ENCODE measurements around the gene ZNF440.

- TF ChIP-seq CTCF (IDR thresholded peaks at IDR 0.05 in 2 of 3, conservative IDR thresholded peaks at IDR 0.05 in 1 of 3; ENCODE audit: borderline replicate concordance in 1 of 3, insufficient read depth in 1 of 3, low read depth in 2 of 3, low read length in 2 of 3), result no peak
- no peak for TF ChIP-seq ZNF274 (IDR thresholded peaks at IDR 0.05; ENCODE audit: low read depth, low read length)
- TF ChIP-seq EZH2 (IDR thresholded peaks at IDR 0.05), result no peak
- no peak for TF ChIP-seq MAX (IDR thresholded peaks at IDR 0.05)
- no peak for TF ChIP-seq POLR2A (IDR thresholded peaks at IDR 0.05; ENCODE audit: borderline replicate concordance, extremely low read depth, insufficient read depth, insufficient read length)
- no peak for TF ChIP-seq SIN3A (IDR thresholded peaks at IDR 0.05; ENCODE audit: low read depth)
- TF ChIP-seq CBX3 (IDR thresholded peaks at IDR 0.05; ENCODE audit: low read depth), result no peak
- TF ChIP-seq JUND (IDR thresholded peaks at IDR 0.05), result no peak
- TF ChIP-seq EZH2phosphoT487 (IDR thresholded peaks at IDR 0.05; ENCODE audit: borderline replicate concordance), result no peak
- no peak for TF ChIP-seq ZFX (IDR thresholded peaks at IDR 0.05)
- no peak for TF ChIP-seq CEBPB (IDR thresholded peaks at IDR 0.05; ENCODE audit: low read depth)
- no peak for TF ChIP-seq FOSL1 (IDR thresholded peaks at IDR 0.05; ENCODE audit: low read depth)
- no peak for TF ChIP-seq RAD21 (IDR thresholded peaks at IDR 0.05; ENCODE audit: low read depth)
These were observed 29.7 kb upstream of the ZNF440 start for GRCh38 chr19:11784356-11784755.
